Activated CD4-positive, alpha-beta memory T cell treated with anti-CD3 and anti-CD28 coated beads, Interleukin-2, amount 10 ng/mL, durations not matched to agents 7 days and 5 days (primary cell): ENCODE measurements around the gene FOXP1. TPM values are rescaled to one million over a fixed set of nuclear protein-coding genes. Genes with fewer than 3 reads are reported as not detected.

Experiments
- CTCF ChIA-PET: fragments of 350-600 bp; sonication (Branson Sonifier 250); formaldehyde crosslinking; loops from one replicate; lab custom pipeline; 2021; ENCODE audit warnings: antibody characterized with exemption, inconsistent platforms; lab: Charles Lee
- POLR2A ChIA-PET: fragments of 350-600 bp; sonication (Branson Sonifier 250); formaldehyde crosslinking; loops from one replicate; lab custom pipeline; 2021; ENCODE audit warnings: antibody characterized with exemption; lab: Charles Lee
- DNase-seq: peaks from one replicate; pipeline ENCODE4 v3.0.0-alpha.2; 2020
- H3K27ac Mint-ChIP-seq: one replicate; pipeline ENCODE4 v1.8.0; 2021; ENCODE audit warnings: mild to moderate bottlenecking, mixed read lengths
- H3K27me3 Mint-ChIP-seq: one replicate; pipeline ENCODE4 v1.8.0; 2021; ENCODE audit warnings: mixed read lengths
- H3K36me3 Mint-ChIP-seq: one replicate; pipeline ENCODE4 v1.8.0; 2021; ENCODE audit warnings: low read depth, mixed read lengths
- H3K4me1 Mint-ChIP-seq: one replicate; pipeline ENCODE4 v1.8.0; 2021; ENCODE audit warnings: mixed read lengths
- H3K4me3 Mint-ChIP-seq: one replicate; pipeline ENCODE4 v1.8.0; 2021; ENCODE audit warnings: mild to moderate bottlenecking, mixed read lengths
- H3K9me3 Mint-ChIP-seq: one replicate; pipeline ENCODE4 v1.8.0; 2021; ENCODE audit warnings: mixed read lengths
- total RNA-seq, 2 experiments: library from RNA; stranded (reverse); gene quantifications; one replicate each; pipeline ENCODE4 v1.2.3, GENCODE V29; 2021

Gene FOXP1
- 10 to 100 TPM; 71.3 to 76.9 TPM for total RNA-seq

- ChIA-PET CTCF (interaction anchor here (1.2 to 1.7 kb wide), 4 partner anchors 129 to 1052 kb away, joined by 3 to 5 read pairs (median 3); no protein-coding TSS in a partner anchor), POLR2A (interaction anchor here (0.7 to 4.9 kb wide), 12 partner anchors 88 to 601 kb away, joined by 3 to 41 read pairs (median 6); no protein-coding TSS in a partner anchor)
- Mint-ChIP-seq H3K27me3 (peaks cover 15% of the 10 kb centered on the region), H3K4me1 (peaks cover 39% of the 10 kb centered on the region), H3K9me3 (no peaks in the 10 kb centered on the region), H3K27ac (peak within 1 kb of the TSS; percentile 74), H3K4me3 (peak within 1 kb of the TSS; percentile 82), H3K36me3 (no peaks in the 10 kb centered on the region)
- peak; percentile 66 for DNase-seq
These were observed at the start of gene FOXP1 for GRCh38 chr3:71583566-71584393. Gene FOXP1 (minus strand): TSS chr3:71583728. CDS start chr3:71198381, 385,347 bp downstream.

DNA sequence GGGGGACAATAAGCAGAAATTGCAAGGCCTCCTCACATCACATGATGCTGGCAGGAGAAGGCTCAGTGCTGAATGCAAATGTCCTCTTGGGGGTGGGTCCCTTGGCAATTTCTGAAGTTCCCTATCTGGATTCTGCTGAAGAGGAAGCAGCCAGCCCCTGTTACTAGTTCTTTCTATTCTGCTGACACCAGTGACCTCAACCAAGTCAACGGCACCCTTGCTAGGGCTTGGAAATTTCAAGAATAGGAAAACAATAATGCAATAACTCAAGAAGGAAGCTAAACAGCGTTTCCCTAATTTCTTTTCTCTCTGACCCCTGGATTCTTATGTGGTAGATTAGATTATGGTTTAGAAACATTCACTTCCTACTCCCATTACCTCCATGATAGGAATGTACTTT lies 46.2 kb upstream of the FOXP1 start:
- H3K27me3 Mint-ChIP-seq, result no peaks in the 10 kb centered on the region
- no peak overlapping the region for H3K27ac Mint-ChIP-seq
- H3K4me1 Mint-ChIP-seq, result no peaks in the 10 kb centered on the region
- no peaks in the 10 kb centered on the region for H3K36me3 Mint-ChIP-seq
- no peak for DNase-seq
- CTCF ChIA-PET, result no interaction called here
- no peak overlapping the region for H3K4me3 Mint-ChIP-seq
- H3K9me3 Mint-ChIP-seq, result no peaks in the 10 kb centered on the region
- POLR2A ChIA-PET, result no interaction called here

GRCh38 chr3:71629289-71629688 lies 45.8 kb upstream of the FOXP1 start:
- Mint-ChIP-seq H3K4me1 (no peaks in the 10 kb centered on the region), H3K27me3 (no peaks in the 10 kb centered on the region), H3K27ac (no peak overlapping the region), H3K9me3 (no peaks in the 10 kb centered on the region), H3K4me3 (no peak overlapping the region), H3K36me3 (no peaks in the 10 kb centered on the region)
- ChIA-PET CTCF (no interaction called here), POLR2A (no interaction called here)
- no peak for DNase-seq

DNA sequence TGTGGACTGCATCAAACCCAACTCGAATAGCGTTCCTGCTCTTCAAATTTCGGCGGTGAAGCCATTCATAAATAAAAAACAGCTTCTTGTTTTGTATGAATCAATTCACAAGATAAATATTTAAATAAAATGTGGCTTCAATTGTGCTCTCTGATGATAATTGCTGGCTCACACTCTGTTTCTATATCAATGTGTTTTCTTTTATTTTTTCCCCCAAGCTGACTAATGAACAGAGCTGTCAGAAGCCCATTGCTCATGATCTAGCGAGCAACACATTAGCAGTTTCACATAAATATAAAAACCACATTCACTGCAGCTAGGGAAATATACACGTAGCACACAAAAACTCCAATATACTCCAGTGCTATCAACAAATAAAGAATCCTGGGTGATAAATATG lies 45.0 kb upstream of the FOXP1 start:
- no peak for DNase-seq
- H3K4me1 Mint-ChIP-seq, result no peaks in the 10 kb centered on the region
- H3K27ac Mint-ChIP-seq, result no peak overlapping the region
- no peak overlapping the region for H3K4me3 Mint-ChIP-seq
- CTCF ChIA-PET, result no interaction called here
- H3K27me3 Mint-ChIP-seq, result no peaks in the 10 kb centered on the region
- no peaks in the 10 kb centered on the region for H3K9me3 Mint-ChIP-seq
- H3K36me3 Mint-ChIP-seq, result no peaks in the 10 kb centered on the region
- POLR2A ChIA-PET, result no interaction called here

- DNase-seq, result no peak
- ChIA-PET CTCF (no interaction called here), POLR2A (no interaction called here)
- no peaks in the 10 kb centered on the region for H3K36me3 Mint-ChIP-seq
- no peaks in the 10 kb centered on the region for H3K4me1 Mint-ChIP-seq
- no peak overlapping the region for H3K27ac Mint-ChIP-seq
- H3K4me3 Mint-ChIP-seq, result no peak overlapping the region
- no peaks in the 10 kb centered on the region for H3K27me3 Mint-ChIP-seq
- H3K9me3 Mint-ChIP-seq, result no peaks in the 10 kb centered on the region
These were observed 42.1 kb upstream of the FOXP1 start for GRCh38 chr3:71625676-71626075.

DNA sequence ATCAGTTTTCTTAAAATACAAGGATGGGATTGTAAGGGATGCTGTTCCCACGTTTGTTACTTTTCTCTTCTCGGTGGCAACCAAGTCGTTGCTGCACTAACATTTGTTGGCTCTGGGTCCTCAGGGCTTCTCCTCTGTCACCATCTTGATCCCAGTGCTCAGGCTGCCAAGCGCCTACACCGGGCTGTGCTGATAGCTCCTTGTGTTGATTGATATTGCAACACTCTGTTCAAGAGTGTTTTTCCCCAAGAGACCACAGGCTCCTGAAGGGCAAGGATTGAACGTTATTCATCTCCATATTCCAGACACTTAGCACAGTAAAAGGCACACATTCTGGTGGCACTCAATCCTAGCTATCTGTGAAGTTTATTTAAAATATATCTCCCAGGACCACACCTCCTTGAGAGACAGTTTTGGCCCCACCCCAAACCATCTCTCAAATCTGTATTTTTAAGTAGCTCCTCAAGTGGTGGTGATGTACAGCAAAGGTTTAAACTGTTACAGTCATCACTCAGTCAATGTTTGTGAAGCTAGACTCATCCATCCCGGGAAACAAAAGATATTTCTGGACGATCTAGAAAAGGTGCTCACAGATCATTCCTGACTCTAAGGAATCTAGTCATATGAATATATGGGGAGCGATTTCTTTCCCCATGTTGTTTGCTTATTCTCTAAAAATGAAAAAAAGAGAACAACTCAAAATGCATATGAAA lies 38.5 kb upstream of the FOXP1 start:
- H3K36me3 Mint-ChIP-seq, result no peaks in the 10 kb centered on the region
- no peaks in the 10 kb centered on the region for H3K27me3 Mint-ChIP-seq
- POLR2A ChIA-PET, result no interaction called here
- CTCF ChIA-PET, result no interaction called here
- H3K9me3 Mint-ChIP-seq, result no peaks in the 10 kb centered on the region
- DNase-seq, result no peak
- H3K4me1 Mint-ChIP-seq, result no peaks in the 10 kb centered on the region
- no peak overlapping the region for H3K4me3 Mint-ChIP-seq
- no peak overlapping the region for H3K27ac Mint-ChIP-seq

- Mint-ChIP-seq H3K36me3 (no peaks in the 10 kb centered on the region), H3K9me3 (peaks cover 4% of the 10 kb centered on the region), H3K4me1 (no peaks in the 10 kb centered on the region), H3K27me3 (no peaks in the 10 kb centered on the region), H3K4me3 (no peak overlapping the region), H3K27ac (no peak overlapping the region)
- POLR2A ChIA-PET, result no interaction called here
- no peak for DNase-seq
- CTCF ChIA-PET, result no interaction called here
These were observed 35.0 kb upstream of the FOXP1 start for GRCh38 chr3:71618538-71618937.

GRCh38 chr3:71616571-71617021 lies 33.1 kb upstream of the FOXP1 start:
- POLR2A ChIA-PET, result no interaction called here
- DNase-seq, result no peak
- no peaks in the 10 kb centered on the region for H3K27me3 Mint-ChIP-seq

GRCh38 chr3:71614869-71615268 lies 31.3 kb upstream of the FOXP1 start:
- ChIA-PET CTCF (no interaction called here), POLR2A (no interaction called here)
- Mint-ChIP-seq H3K9me3 (peaks cover 11% of the 10 kb centered on the region), H3K4me3 (no peak overlapping the region), H3K27ac (no peak overlapping the region), H3K27me3 (no peaks in the 10 kb centered on the region), H3K36me3 (peaks cover 2% of the 10 kb centered on the region), H3K4me1 (no peaks in the 10 kb centered on the region)
- DNase-seq, result no peak

More at GRCh38 chr3:71616571-71617021, 33.1 kb upstream of the FOXP1 start:
- Mint-ChIP-seq H3K4me1 (no peaks in the 10 kb centered on the region), H3K9me3 (peaks cover 8% of the 10 kb centered on the region), H3K4me3 (no peak overlapping the region), H3K36me3 (peaks cover 2% of the 10 kb centered on the region), H3K27ac (no peak overlapping the region)
- CTCF ChIA-PET, result no interaction called here

GRCh38 chr3:71614426-71614825 lies 30.9 kb upstream of the FOXP1 start:
- no peaks in the 10 kb centered on the region for H3K4me1 Mint-ChIP-seq
- H3K36me3 Mint-ChIP-seq, result peaks cover 2% of the 10 kb centered on the region
- ChIA-PET CTCF (no interaction called here), POLR2A (no interaction called here)
- DNase-seq, result no peak
- no peaks in the 10 kb centered on the region for H3K27me3 Mint-ChIP-seq
- no peak overlapping the region for H3K4me3 Mint-ChIP-seq
- no peak overlapping the region for H3K27ac Mint-ChIP-seq
- H3K9me3 Mint-ChIP-seq, result peaks cover 11% of the 10 kb centered on the region

DNA sequence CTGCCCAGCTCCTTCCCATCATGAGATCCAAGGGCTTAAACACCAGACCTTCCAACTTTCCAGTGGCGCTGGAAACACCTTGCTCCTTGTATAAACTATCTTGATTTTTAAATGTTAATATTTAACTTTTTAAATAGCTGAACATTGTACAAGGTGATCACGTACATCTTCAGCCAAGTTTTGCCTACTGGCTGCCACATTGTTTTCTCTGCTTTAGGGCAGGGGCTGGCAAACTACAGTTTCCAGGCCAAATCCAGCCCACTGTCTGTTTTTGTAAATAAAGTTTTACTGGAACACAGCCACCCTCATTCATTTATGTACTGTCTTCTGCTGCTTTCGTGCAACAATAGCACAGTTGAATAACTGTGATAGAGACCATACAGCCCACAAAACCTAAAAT lies 27.6 kb upstream of the FOXP1 start:
- Mint-ChIP-seq H3K36me3 (peaks cover 2% of the 10 kb centered on the region), H3K4me3 (no peak overlapping the region), H3K9me3 (peaks cover 11% of the 10 kb centered on the region), H3K27ac (no peak overlapping the region), H3K4me1 (no peaks in the 10 kb centered on the region), H3K27me3 (no peaks in the 10 kb centered on the region)
- no peak for DNase-seq
- CTCF ChIA-PET, result no interaction called here
- POLR2A ChIA-PET, result no interaction called here

- H3K27me3 Mint-ChIP-seq, result no peaks in the 10 kb centered on the region
- H3K4me1 Mint-ChIP-seq, result no peaks in the 10 kb centered on the region
- peaks cover 7% of the 10 kb centered on the region for H3K9me3 Mint-ChIP-seq
- no peak overlapping the region for H3K4me3 Mint-ChIP-seq
- ChIA-PET POLR2A (no interaction called here), CTCF (no interaction called here)
- DNase-seq, result no peak
- H3K36me3 Mint-ChIP-seq, result peaks cover 2% of the 10 kb centered on the region
- H3K27ac Mint-ChIP-seq, result no peak overlapping the region
These were observed 23.8 kb upstream of the FOXP1 start for GRCh38 chr3:71607364-71607763.

- Mint-ChIP-seq H3K4me3 (no peak overlapping the region), H3K27ac (no peak overlapping the region), H3K4me1 (peaks cover 5% of the 10 kb centered on the region), H3K9me3 (peaks cover 7% of the 10 kb centered on the region), H3K27me3 (no peaks in the 10 kb centered on the region), H3K36me3 (no peaks in the 10 kb centered on the region)
- CTCF ChIA-PET, result no interaction called here
- POLR2A ChIA-PET, result interaction anchor here (0.6 kb wide), 1 partner anchor 194 kb away, joined by 3 read pairs; no protein-coding TSS in a partner anchor
- no peak for DNase-seq
These were observed 23.1 kb upstream of the FOXP1 start for GRCh38 chr3:71606582-71606981.
